ENCODE measurements around the gene FAM81B.

The FAM81B gene

GRCh38 chr5:95447961-95448360, 56.8 kb downstream of the FAM81B start:
- ChIA-PET POLR2A (no interaction called here), CTCF (no interaction called here)
- DNase-seq (ENCODE audit: low read depth, low spot score): no peak
- TF ChIP-seq, protein P1, sequence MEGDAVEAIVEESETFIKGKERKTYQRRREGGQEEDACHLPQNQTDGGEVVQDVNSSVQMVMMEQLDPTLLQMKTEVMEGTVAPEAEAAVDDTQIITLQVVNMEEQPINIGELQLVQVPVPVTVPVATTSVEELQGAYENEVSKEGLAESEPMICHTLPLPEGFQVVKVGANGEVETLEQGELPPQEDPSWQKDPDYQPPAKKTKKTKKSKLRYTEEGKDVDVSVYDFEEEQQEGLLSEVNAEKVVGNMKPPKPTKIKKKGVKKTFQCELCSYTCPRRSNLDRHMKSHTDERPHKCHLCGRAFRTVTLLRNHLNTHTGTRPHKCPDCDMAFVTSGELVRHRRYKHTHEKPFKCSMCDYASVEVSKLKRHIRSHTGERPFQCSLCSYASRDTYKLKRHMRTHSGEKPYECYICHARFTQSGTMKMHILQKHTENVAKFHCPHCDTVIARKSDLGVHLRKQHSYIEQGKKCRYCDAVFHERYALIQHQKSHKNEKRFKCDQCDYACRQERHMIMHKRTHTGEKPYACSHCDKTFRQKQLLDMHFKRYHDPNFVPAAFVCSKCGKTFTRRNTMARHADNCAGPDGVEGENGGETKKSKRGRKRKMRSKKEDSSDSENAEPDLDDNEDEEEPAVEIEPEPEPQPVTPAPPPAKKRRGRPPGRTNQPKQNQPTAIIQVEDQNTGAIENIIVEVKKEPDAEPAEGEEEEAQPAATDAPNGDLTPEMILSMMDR (IDR thresholded peaks at IDR 0.05; ENCODE audit: insufficient read depth, low read length, missing control alignments): no peak
- no peak overlapping the region for H3K4me3 ChIP-seq (ENCODE audit: low read depth, low read length)

DNA sequence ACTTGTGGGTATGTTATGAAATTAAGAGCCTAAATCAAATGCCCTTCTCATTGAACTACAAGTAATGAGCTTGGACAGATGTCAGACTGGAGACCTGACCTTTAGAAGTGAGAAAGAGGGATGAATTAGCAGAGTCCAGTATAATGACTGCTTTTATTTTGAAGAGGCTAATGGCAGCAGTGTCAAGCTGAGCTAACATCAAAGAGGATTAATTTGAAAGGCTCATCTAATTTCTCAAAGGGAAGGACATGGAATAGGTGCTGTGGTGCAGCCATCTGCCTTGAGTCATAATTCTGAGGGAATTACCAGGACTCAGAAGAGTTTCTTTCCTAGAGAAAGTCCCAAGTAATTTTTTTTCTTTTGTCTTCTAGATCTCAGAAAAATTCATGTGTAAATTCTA, 57.6 kb downstream of the FAM81B start:
- ChIA-PET POLR2A (no interaction called here), CTCF (no interaction called here)
- DNase-seq (ENCODE audit: low read depth, low spot score): no peak
- no peak overlapping the region for H3K4me3 ChIP-seq (ENCODE audit: low read depth, low read length)
- TF ChIP-seq, protein P1 (IDR thresholded peaks at IDR 0.05; ENCODE audit: insufficient read depth, low read length, missing control alignments): no peak

- CTCF ChIA-PET: no interaction called here
- TF ChIP-seq, protein P1 (IDR thresholded peaks at IDR 0.05; ENCODE audit: insufficient read depth, low read length, missing control alignments): no peak
- H3K4me3 ChIP-seq (ENCODE audit: low read depth, low read length): no peak overlapping the region
- no peak for DNase-seq (ENCODE audit: low read depth, low spot score)
- POLR2A ChIA-PET: no interaction called here
Observed at GRCh38 chr5:95449460-95449859, 58.3 kb downstream of the FAM81B start.

DNA sequence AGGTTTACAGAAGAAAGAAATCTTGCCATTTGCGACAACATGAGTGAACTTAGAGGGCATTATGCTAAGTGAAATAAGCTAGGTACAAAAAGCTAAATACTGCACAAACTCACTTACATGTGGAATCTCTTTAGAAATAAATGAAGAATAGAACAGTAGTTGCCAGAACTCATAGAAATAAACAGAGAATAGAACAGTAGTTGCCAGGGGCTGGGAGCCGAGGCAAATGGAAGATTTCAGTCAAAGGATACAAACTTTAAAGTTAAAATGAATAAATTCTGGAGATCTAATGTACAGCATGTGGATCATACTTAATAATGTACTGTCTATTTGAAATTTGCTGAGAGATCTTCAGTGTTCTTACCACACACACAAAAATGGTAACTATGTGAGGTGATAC, 63.4 kb downstream of the FAM81B start:
- DNase-seq (ENCODE audit: low read depth, low spot score): no peak
- ChIA-PET POLR2A (no interaction called here), CTCF (no interaction called here)
- H3K4me3 ChIP-seq (ENCODE audit: low read depth, low read length): no peak overlapping the region
- TF ChIP-seq, protein P1 (IDR thresholded peaks at IDR 0.05; ENCODE audit: insufficient read depth, low read length, missing control alignments): no peak

DNA sequence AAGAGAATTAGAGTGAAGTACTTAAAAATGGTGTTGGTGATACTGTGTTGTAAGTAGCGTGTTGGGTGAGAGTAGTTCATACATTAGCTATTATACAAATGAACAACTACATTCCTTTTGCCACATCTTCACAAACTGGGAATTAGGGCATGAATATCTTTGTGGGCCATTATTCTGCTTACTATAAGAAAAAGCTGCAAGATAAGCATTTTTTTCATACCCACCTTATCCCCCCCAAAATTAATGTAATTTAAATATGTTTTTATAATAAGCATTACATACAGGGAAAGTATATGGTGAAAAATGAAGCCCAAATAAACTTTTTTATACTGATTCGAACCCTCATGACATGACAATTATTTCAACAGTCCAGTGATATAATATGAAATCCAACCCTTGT, 69.5 kb downstream of the FAM81B start:
- DNase-seq (ENCODE audit: low read depth, low spot score): no peak
- TF ChIP-seq, protein P1 (IDR thresholded peaks at IDR 0.05; ENCODE audit: insufficient read depth, low read length, missing control alignments): no peak
- ChIA-PET POLR2A (no interaction called here), CTCF (interaction anchor here (1.0 kb wide), 1 partner anchor 10 kb away, joined by 3 read pairs; no protein-coding TSS in a partner anchor)
- H3K4me3 ChIP-seq (ENCODE audit: low read depth, low read length): no peak overlapping the region

DNA sequence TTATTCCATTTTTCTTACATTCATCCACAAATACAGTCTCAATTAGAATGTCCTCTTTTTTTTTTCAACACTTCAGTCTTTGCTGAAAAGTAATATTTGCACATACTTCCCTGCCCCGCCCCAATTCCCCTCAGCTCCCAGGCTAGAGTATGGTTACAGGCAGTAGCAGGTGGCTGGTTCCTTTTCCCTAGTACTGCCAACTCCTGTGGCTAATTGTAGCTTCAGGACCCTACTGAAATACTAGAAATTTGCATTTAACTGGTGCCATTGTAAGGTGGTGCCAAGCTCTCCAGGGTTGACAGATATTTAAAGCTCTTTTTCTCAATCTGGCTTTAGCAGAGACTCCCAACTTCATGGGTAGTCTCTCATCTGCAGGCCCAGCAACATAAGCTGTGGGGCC, 80.3 kb downstream of the FAM81B start:
- ChIA-PET CTCF (no interaction called here), POLR2A (no interaction called here)
- no peak for DNase-seq (ENCODE audit: low read depth, low spot score)
- H3K4me3 ChIP-seq (ENCODE audit: low read depth, low read length): no peak overlapping the region
- TF ChIP-seq, protein P1 (IDR thresholded peaks at IDR 0.05; ENCODE audit: insufficient read depth, low read length, missing control alignments): no peak

Measured in AG04449 (cell line).